Breast epithelium (tissue), 3 donors: ENCODE data around the gene PPTC7.

Experiments used
- POLR2AphosphoS5 ChIP-seq, 3 donors: sonication (generic); formaldehyde crosslinking; IDR thresholded peaks; one replicate each; pipeline ENCODE4 v1.6.1; 2017; ENCODE audit warnings: antibody characterized with exemption in 3 of 3
- TF ChIP-seq, protein P1 (sequence below), 3 donors: fragments of 450-650 bp; IDR thresholded peaks; one replicate each; pipeline ENCODE4 v1.5.1; 2016 to 2017; ENCODE audit warnings: antibody characterized with exemption in 3 of 3, mild to moderate bottlenecking in 3 of 3, moderate library complexity in 3 of 3

DNA sequence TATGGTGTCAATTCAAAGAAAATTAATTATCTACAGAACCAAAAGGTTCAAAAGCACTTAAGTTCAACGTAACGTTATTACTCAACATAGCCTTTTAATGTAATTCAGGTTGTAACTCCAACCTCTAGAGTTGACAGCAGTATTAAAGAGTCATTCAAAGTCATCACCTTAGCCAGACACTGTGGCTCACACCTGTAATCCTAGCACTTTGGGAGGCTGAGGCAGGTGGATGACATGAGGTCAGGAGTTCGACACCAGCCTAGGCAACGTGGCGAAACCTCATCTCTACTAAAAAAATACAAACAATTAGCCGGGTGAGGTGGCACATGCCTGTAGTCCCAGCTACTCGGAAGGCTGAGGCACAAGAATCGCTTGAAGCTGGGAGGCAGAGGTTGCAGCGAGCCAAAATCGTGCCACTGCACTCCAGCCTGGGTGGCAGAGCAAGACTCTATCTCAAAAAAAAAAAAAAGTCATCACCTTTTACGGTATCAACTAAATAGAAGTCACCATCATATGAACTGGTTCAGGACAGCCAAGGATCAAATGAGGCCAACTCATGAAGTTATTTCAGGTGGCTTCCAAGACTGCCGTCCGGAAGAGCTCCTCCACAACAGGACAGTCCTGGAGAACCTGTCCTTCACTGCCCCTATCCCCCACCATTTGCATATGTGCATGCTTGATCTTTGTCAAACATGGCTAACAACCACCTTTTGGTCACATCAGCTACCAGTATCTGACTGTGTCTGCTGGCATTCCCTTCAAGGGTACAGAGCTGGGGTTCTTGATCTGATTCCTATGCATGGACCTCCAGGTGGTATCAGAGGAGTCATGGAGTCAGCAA is 4.2 kb downstream of the PPTC7 start:
- TF ChIP-seq, protein P1, sequence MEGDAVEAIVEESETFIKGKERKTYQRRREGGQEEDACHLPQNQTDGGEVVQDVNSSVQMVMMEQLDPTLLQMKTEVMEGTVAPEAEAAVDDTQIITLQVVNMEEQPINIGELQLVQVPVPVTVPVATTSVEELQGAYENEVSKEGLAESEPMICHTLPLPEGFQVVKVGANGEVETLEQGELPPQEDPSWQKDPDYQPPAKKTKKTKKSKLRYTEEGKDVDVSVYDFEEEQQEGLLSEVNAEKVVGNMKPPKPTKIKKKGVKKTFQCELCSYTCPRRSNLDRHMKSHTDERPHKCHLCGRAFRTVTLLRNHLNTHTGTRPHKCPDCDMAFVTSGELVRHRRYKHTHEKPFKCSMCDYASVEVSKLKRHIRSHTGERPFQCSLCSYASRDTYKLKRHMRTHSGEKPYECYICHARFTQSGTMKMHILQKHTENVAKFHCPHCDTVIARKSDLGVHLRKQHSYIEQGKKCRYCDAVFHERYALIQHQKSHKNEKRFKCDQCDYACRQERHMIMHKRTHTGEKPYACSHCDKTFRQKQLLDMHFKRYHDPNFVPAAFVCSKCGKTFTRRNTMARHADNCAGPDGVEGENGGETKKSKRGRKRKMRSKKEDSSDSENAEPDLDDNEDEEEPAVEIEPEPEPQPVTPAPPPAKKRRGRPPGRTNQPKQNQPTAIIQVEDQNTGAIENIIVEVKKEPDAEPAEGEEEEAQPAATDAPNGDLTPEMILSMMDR (IDR thresholded peaks at IDR 0.05) = no peak
- no peak for TF ChIP-seq POLR2AphosphoS5 (IDR thresholded peaks at IDR 0.05)
